Central memory CD8-positive, alpha-beta T cell (primary cell): Measurements from ENCODE around the gene SPTA1.

ENCODE experiments used
- ATAC-seq: fragments of 150-1000 bp; cut with Tn5 transposase; replicated peaks from 2 replicates; pipeline ENCODE4 v1.10.0; 2022; ENCODE audit warnings: mild to moderate bottlenecking, moderate FRiP score, moderate number of reproducible peaks; ENCODE audit not compliant: poor library complexity, severe bottlenecking; ENCODE audit errors: extremely low read depth
- DNase-seq, 2 donors: peaks; one replicate each; pipeline ENCODE4 v3.0.0; 2021; ENCODE audit warnings: low spot score in 2 of 2
- H3K27ac Mint-ChIP-seq: one replicate; pipeline ENCODE4 v1.8.0; 2022; ENCODE audit warnings: low read depth, mild to moderate bottlenecking, moderate library complexity, mixed read lengths
- H3K27me3 Mint-ChIP-seq: one replicate; pipeline ENCODE4 v1.8.0; 2022; ENCODE audit warnings: mixed read lengths
- H3K36me3 Mint-ChIP-seq: one replicate; pipeline ENCODE4 v1.8.0; 2022; ENCODE audit warnings: mild to moderate bottlenecking, moderate library complexity, mixed read lengths; ENCODE audit not compliant: insufficient read depth
- H3K4me1 Mint-ChIP-seq: one replicate; pipeline ENCODE4 v1.8.0; 2022; ENCODE audit warnings: mixed read lengths
- H3K4me3 Mint-ChIP-seq: one replicate; pipeline ENCODE4 v1.8.0; 2022; ENCODE audit warnings: mild to moderate bottlenecking, moderate library complexity, mixed read lengths
- H3K9me3 Mint-ChIP-seq: one replicate; pipeline ENCODE4 v1.8.0; 2022; ENCODE audit warnings: mixed read lengths

The SPTA1 gene

DNA sequence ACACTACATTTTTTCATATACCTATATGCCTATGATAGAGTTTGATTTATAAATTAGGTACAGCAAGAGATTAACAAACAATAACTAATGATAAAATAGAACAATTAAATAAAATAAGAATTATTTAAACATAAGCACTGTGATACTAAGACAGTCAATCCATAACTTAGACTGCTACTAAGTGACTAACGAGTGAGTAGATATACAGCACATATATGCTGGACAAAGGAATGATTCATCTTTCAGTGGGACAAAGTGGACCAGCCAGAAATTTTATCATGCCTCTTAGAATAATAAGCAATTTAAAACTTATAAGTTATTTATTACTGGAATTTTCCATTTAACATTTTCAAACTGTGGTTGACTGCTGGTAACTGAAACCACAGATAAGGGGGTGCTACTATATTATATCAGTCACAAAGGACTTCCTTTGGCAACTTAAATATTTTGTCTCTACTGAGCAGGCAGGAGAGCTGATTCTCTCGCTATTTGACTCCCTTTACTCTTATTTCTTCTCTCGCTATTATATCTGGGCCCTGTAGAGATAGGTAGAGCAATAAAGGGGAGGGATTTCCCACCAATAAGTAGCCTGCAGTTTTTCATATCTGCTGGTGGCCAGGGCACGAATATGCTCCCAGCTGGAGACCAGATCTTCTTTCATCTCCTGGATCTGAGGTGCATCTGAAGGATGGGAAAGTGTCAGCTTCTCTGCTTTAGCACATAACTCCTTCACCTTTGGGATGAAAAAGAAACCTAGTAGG is 10.8 kb downstream of the SPTA1 start:
- peaks cover 18% of the 10 kb centered on the region for H3K27me3 Mint-ChIP-seq
- DNase-seq (no peak), ATAC-seq (no peak)
- H3K36me3 Mint-ChIP-seq: peaks cover 2% of the 10 kb centered on the region
- H3K27ac Mint-ChIP-seq: no peak overlapping the region
- H3K4me3 Mint-ChIP-seq: no peak overlapping the region
- peaks cover 5% of the 10 kb centered on the region for H3K4me1 Mint-ChIP-seq
- H3K9me3 Mint-ChIP-seq: no peaks in the 10 kb centered on the region

DNA sequence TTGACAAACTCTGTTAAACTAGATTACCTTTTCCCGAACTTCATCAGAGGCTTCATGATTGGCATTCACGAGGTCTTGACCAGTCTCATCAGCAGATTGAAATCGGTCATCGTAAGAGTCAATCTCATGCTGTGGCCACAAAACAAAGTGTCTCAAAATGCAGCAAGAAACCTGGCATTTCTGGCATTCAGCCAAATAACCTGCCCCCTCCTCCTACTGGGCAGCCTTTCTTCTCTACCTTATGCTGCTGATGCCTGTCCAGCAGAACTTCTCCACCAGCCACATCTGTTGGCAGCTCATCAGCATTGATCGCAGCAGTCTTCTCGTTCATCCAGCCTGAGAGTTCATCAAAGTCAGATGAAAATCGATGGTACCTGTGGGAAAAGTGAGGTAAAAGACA is 12.2 kb downstream of the SPTA1 start:
- Mint-ChIP-seq H3K9me3 (no peaks in the 10 kb centered on the region), H3K4me1 (peaks cover 5% of the 10 kb centered on the region), H3K27me3 (peaks cover 18% of the 10 kb centered on the region), H3K36me3 (no peaks in the 10 kb centered on the region), H3K27ac (no peak overlapping the region), H3K4me3 (no peak overlapping the region)
- ATAC-seq (no peak), DNase-seq (no peak)

- DNase-seq (no peak), ATAC-seq (no peak)
- H3K27me3 Mint-ChIP-seq: peaks cover 38% of the 10 kb centered on the region
- no peak overlapping the region for H3K27ac Mint-ChIP-seq
- H3K4me1 Mint-ChIP-seq: no peaks in the 10 kb centered on the region
- H3K9me3 Mint-ChIP-seq: no peaks in the 10 kb centered on the region
- H3K4me3 Mint-ChIP-seq: no peak overlapping the region
- H3K36me3 Mint-ChIP-seq: no peaks in the 10 kb centered on the region
Observed at GRCh38 chr1:158666037-158666436, 20.5 kb downstream of the SPTA1 start.

- no peak overlapping the region for H3K27ac Mint-ChIP-seq
- no peak overlapping the region for H3K4me3 Mint-ChIP-seq
- H3K4me1 Mint-ChIP-seq: no peaks in the 10 kb centered on the region
- DNase-seq (no peak), ATAC-seq (no peak)
- H3K36me3 Mint-ChIP-seq: no peaks in the 10 kb centered on the region
- no peaks in the 10 kb centered on the region for H3K9me3 Mint-ChIP-seq
- H3K27me3 Mint-ChIP-seq: peaks cover 6% of the 10 kb centered on the region
Observed at GRCh38 chr1:158654571-158654970, 31.9 kb downstream of the SPTA1 start.

- no peak for ATAC-seq
Observed at GRCh38 chr1:158654086-158654485, 32.4 kb downstream of the SPTA1 start.

GRCh38 chr1:158652721-158653334 is 33.7 kb downstream of the SPTA1 start:
- Mint-ChIP-seq H3K9me3 (no peaks in the 10 kb centered on the region), H3K27ac (no peak overlapping the region), H3K36me3 (no peaks in the 10 kb centered on the region), H3K4me1 (no peaks in the 10 kb centered on the region), H3K4me3 (peak overlapping the region; percentile 0), H3K27me3 (peaks cover 6% of the 10 kb centered on the region)
- ATAC-seq (no peak), DNase-seq (no peak)

More at GRCh38 chr1:158654086-158654485, 32.4 kb downstream of the SPTA1 start:
- H3K4me1 Mint-ChIP-seq: no peaks in the 10 kb centered on the region
- H3K27me3 Mint-ChIP-seq: peaks cover 6% of the 10 kb centered on the region
- no peaks in the 10 kb centered on the region for H3K9me3 Mint-ChIP-seq
- no peak overlapping the region for H3K4me3 Mint-ChIP-seq
- no peaks in the 10 kb centered on the region for H3K36me3 Mint-ChIP-seq
- no peak overlapping the region for H3K27ac Mint-ChIP-seq
- no peak for DNase-seq

DNA sequence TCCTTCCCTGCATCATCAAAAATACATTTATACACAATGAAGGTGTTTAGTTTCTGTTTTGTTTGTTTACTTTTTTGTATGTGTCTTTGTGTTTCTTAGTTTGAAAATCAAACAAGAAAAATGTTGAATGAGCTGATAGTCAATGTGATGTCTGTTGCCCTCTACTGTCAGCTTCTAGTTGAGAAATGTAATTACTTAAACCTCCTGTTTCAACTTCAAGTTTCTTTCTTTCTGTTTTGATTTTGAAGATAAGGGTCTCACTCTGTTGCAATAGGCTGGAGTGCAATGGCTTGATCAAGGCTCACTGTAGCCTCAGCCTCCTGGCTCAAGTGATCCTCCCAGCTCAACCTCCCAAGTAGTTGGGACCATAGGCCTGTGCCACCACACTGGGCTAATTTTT is 37.5 kb downstream of the SPTA1 start:
- no peak for DNase-seq
- Mint-ChIP-seq H3K27me3 (peaks cover 6% of the 10 kb centered on the region), H3K4me1 (peaks cover 16% of the 10 kb centered on the region), H3K27ac (no peak overlapping the region), H3K36me3 (no peaks in the 10 kb centered on the region), H3K4me3 (no peak overlapping the region), H3K9me3 (no peaks in the 10 kb centered on the region)
- ATAC-seq: no peak

GRCh38 chr1:158646465-158646864 is 40.0 kb downstream of the SPTA1 start:
- Mint-ChIP-seq H3K36me3 (no peaks in the 10 kb centered on the region), H3K27me3 (no peaks in the 10 kb centered on the region), H3K9me3 (no peaks in the 10 kb centered on the region), H3K4me1 (peaks cover 16% of the 10 kb centered on the region), H3K27ac (peak overlapping the region; percentile 69), H3K4me3 (peak overlapping the region; percentile 21)
- no peak for ATAC-seq
- no peak for DNase-seq

- Mint-ChIP-seq H3K36me3 (no peaks in the 10 kb centered on the region), H3K27me3 (peaks cover 10% of the 10 kb centered on the region), H3K9me3 (no peaks in the 10 kb centered on the region), H3K4me1 (peaks cover 16% of the 10 kb centered on the region), H3K4me3 (no peak overlapping the region), H3K27ac (no peak overlapping the region)
- DNase-seq (no peak), ATAC-seq (no peak)
Observed at GRCh38 chr1:158644449-158644848, 42.1 kb downstream of the SPTA1 start.

GRCh38 chr1:158638904-158639303 is 47.6 kb downstream of the SPTA1 start:
- ATAC-seq (no peak), DNase-seq (no peak)
- Mint-ChIP-seq H3K36me3 (no peaks in the 10 kb centered on the region), H3K4me3 (no peak overlapping the region), H3K4me1 (no peaks in the 10 kb centered on the region), H3K27ac (no peak overlapping the region), H3K27me3 (peaks cover 37% of the 10 kb centered on the region), H3K9me3 (no peaks in the 10 kb centered on the region)

GRCh38 chr1:158638146-158638545 is 48.4 kb downstream of the SPTA1 start:
- Mint-ChIP-seq H3K36me3 (no peaks in the 10 kb centered on the region), H3K4me3 (no peak overlapping the region), H3K27ac (no peak overlapping the region), H3K27me3 (peaks cover 37% of the 10 kb centered on the region), H3K9me3 (no peaks in the 10 kb centered on the region), H3K4me1 (no peaks in the 10 kb centered on the region)
- DNase-seq: no peak
- no peak for ATAC-seq

- Mint-ChIP-seq H3K27me3 (peaks cover 31% of the 10 kb centered on the region), H3K9me3 (no peaks in the 10 kb centered on the region), H3K27ac (no peak overlapping the region), H3K4me3 (no peak overlapping the region), H3K4me1 (no peaks in the 10 kb centered on the region), H3K36me3 (peaks cover 2% of the 10 kb centered on the region)
- no peak for DNase-seq
- no peak for ATAC-seq
Observed at GRCh38 chr1:158613764-158614163, 72.8 kb downstream of the SPTA1 start.

- ATAC-seq (no peak), DNase-seq (no peak)
- no peaks in the 10 kb centered on the region for H3K4me1 Mint-ChIP-seq
- peaks cover 2% of the 10 kb centered on the region for H3K36me3 Mint-ChIP-seq
- H3K9me3 Mint-ChIP-seq: no peaks in the 10 kb centered on the region
- no peak overlapping the region for H3K4me3 Mint-ChIP-seq
- H3K27me3 Mint-ChIP-seq: peaks cover 12% of the 10 kb centered on the region
- no peak overlapping the region for H3K27ac Mint-ChIP-seq
Observed at GRCh38 chr1:158611916-158612315, 74.6 kb downstream of the SPTA1 start.
